Urinary bladder (tissue), 4 donors: ENCODE data around the gene ATOH7. TPM values are rescaled to one million over a fixed set of nuclear protein-coding genes. Genes with fewer than 3 reads are reported as not detected.

ENCODE experiments used
- DNase-seq: peaks from one replicate; pipeline ENCODE4 v3.0.0-alpha.2; 2015; ENCODE audit errors: extremely low spot score
- H3K27ac ChIP-seq: one replicate; pipeline ENCODE4 v1.5.1; 2013; ENCODE audit warnings: low read depth, mild to moderate bottlenecking, moderate library complexity
- H3K36me3 ChIP-seq: one replicate; pipeline ENCODE4 v1.6.1; 2013; ENCODE audit warnings: mild to moderate bottlenecking, moderate library complexity; ENCODE audit not compliant: insufficient read depth
- H3K4me1 ChIP-seq: one replicate; pipeline ENCODE4 v1.6.1; 2013; ENCODE audit warnings: mild to moderate bottlenecking, moderate library complexity; ENCODE audit not compliant: insufficient read depth
- H3K4me3 ChIP-seq: one replicate; pipeline ENCODE4 v1.5.1; 2013; ENCODE audit warnings: low read depth, low read length
- WGBS: extraction: QIAGEN DNeasy Blood & Tissue Kit; methylation state at CpG from one replicate; pipeline ENCODE4 v1.1.7; 2013; 5-methylcytosine and 5-hydroxymethylcytosine counted together
- polyA plus RNA-seq: library from polyadenylated mRNA; stranded (reverse); fragments of 200-250 nt; gene quantifications from one replicate; pipeline ENCODE4 v1.2.3, GENCODE V29; 2013
- total RNA-seq: library from RNA; depleted of rRNA; stranded (reverse); fragments of >200 nt; gene quantifications from one replicate; pipeline ENCODE4 v1.2.3, GENCODE V29; 2014
- donor health status: healthy with polysubstance abuse.
- donor health status: healthy.

Gene ATOH7
- total and polyA plus RNA-seq, 2 donors = 0.06 TPM; not detected in 1

DNA sequence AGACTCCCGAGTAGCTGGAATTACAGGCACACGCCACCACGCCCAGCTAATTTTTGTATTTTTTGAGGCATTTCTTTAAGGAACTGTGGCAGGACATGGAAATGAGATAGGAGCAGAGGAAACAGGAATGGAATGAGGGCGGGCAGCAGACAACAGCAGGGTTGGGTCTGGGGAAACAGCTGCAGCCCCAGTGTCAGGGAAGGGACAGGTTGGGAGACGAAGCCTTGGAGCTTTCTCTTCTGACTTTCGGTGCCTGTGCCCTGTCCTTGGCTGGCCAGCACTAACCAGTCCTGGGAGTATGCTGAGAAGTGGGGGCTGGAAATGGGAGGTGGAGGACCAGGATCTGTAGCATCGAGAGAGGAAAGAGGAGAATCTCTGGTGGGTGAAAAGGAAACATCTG lies 47.4 kb downstream of the ATOH7 start:
- Histone ChIP-seq H3K27ac (no peak overlapping the region), H3K4me1 (no peaks in the 10 kb centered on the region), H3K4me3 (no peak overlapping the region), H3K36me3 (no peaks in the 10 kb centered on the region)
- no peak for DNase-seq
- WGBS = 46% methylated on average over 7 of the region's 7 CpGs

Other genes with a start within 250 kb of the ATOH7 start
- 155 TPM for gene HERC4, start 156.8 kb downstream of the ATOH7 start, total RNA-seq
- gene HERC4, start 156.8 kb downstream of the ATOH7 start, polyA plus RNA-seq = 20.6 TPM
- gene MYPN, start 122.6 kb downstream of the ATOH7 start, total RNA-seq = 3.1 TPM
- not detected for gene MYPN, start 122.6 kb downstream of the ATOH7 start, polyA plus RNA-seq
- gene HNRNPH3, start 100.0 kb upstream of the ATOH7 start, total RNA-seq = 54.2 TPM
- gene HNRNPH3, start 100.0 kb upstream of the ATOH7 start, polyA plus RNA-seq = 209 TPM
- gene PBLD, start 100.8 kb upstream of the ATOH7 start, total RNA-seq = 9.5 TPM
- gene PBLD, start 100.8 kb upstream of the ATOH7 start, polyA plus RNA-seq = 3.5 TPM
- gene RUFY2, start 175.2 kb upstream of the ATOH7 start, total RNA-seq = 82.3 TPM
- 10.3 TPM for gene RUFY2, start 175.2 kb upstream of the ATOH7 start, polyA plus RNA-seq
- gene DNA2, start 239.9 kb upstream of the ATOH7 start, total RNA-seq = 16.8 TPM
- gene DNA2, start 239.9 kb upstream of the ATOH7 start, polyA plus RNA-seq = 1.1 TPM